Adrenal gland (tissue), 5 donors: Measurements from ENCODE around the gene GAPVD1.

Experiments
- POLR2A ChIP-seq, 2 donors: fragments of 450-650 bp; IDR thresholded peaks; one replicate each; pipeline ENCODE4 v1.6.1; 2017; ENCODE audit warnings: antibody characterized with exemption in 2 of 2, mild to moderate bottlenecking in 2 of 2, moderate library complexity in 1 of 2
- TF ChIP-seq, protein P1 (sequence below), 6 experiments: fragments of 450-650 bp in 4 of 6; fragments of 200-600 bp in 2 of 6; sonication (generic) in 1 of 6; IDR thresholded peaks; 1 replicate in 5 of 6; 2 replicates in 1 of 6; pipeline versions ENCODE4 v1.5.1 to v1.8.0; 2016 to 2021; ENCODE audit warnings: antibody characterized with exemption in 6 of 6, mild to moderate bottlenecking in 2 of 6, moderate library complexity in 1 of 6
- donor health status: DM: no; HTN: no; CAD: no.

DNA sequence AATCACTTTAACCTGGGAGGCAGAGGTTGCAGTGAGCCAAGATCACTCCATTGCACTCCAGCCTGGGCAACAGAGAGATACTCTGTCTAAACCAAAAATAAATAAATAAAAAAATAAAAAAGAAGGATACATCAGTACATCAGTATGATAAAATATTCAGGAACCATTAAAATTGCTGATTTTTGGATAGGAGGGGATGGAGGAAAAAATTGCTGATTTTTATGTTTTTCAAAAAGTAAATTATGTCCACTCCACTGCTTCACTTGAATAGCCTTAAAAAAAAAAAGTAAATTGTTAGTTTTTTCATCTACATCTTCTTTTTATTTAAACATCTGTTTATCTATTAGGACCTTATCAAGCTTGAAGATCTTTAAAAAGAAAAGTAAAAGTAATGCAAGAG, 7.4 kb upstream of the GAPVD1 start:
- TF ChIP-seq, protein P1, sequence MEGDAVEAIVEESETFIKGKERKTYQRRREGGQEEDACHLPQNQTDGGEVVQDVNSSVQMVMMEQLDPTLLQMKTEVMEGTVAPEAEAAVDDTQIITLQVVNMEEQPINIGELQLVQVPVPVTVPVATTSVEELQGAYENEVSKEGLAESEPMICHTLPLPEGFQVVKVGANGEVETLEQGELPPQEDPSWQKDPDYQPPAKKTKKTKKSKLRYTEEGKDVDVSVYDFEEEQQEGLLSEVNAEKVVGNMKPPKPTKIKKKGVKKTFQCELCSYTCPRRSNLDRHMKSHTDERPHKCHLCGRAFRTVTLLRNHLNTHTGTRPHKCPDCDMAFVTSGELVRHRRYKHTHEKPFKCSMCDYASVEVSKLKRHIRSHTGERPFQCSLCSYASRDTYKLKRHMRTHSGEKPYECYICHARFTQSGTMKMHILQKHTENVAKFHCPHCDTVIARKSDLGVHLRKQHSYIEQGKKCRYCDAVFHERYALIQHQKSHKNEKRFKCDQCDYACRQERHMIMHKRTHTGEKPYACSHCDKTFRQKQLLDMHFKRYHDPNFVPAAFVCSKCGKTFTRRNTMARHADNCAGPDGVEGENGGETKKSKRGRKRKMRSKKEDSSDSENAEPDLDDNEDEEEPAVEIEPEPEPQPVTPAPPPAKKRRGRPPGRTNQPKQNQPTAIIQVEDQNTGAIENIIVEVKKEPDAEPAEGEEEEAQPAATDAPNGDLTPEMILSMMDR (IDR thresholded peaks at IDR 0.05) = no peak
- no peak for TF ChIP-seq POLR2A (IDR thresholded peaks at IDR 0.05)
